ENCODE measurements around the gene PKD1.
"Not testable (repeated sequence)": the region's sequence is repeated elsewhere in the genome, so short reads cannot be mapped to it uniquely, and the experiment has no call there.

GRCh38 chr16:2112539-2113106 lies 23.1 kb downstream of the PKD1 start:
- TF ChIP-seq POLR2AphosphoS5, POLR2A (IDR thresholded peaks at IDR 0.05; ENCODE audit: low read depth, low read length): not testable (repeated sequence)

Data from GM12892 (cell line).